SU-DHL-6 (cell line): Measurements from ENCODE around the gene ECD.

Experiments used
- EZH2phosphoT487 ChIP-seq: fragments of 200-600 bp; sonication (generic), shearing (Covaris generic); conservative IDR thresholded peaks from 2 replicates; pipeline ENCODE4 v1.6.1; 2018; ENCODE audit warnings: mild to moderate bottlenecking, antibody characterized with exemption, low read length, moderate library complexity, mixed read lengths
- TF ChIP-seq, protein P1 (sequence below): fragments of 200-600 bp; sonication (generic); IDR thresholded peaks from one replicate; pipeline ENCODE4 v1.5.1; 2017; ENCODE audit warnings: antibody characterized with exemption, mild to moderate bottlenecking, low read length, moderate library complexity; ENCODE audit not compliant: insufficient read depth, poor library complexity, severe bottlenecking

GRCh38 chr10:73186266-73186665 is 18.5 kb upstream of the ECD start:
- TF ChIP-seq, protein P1, sequence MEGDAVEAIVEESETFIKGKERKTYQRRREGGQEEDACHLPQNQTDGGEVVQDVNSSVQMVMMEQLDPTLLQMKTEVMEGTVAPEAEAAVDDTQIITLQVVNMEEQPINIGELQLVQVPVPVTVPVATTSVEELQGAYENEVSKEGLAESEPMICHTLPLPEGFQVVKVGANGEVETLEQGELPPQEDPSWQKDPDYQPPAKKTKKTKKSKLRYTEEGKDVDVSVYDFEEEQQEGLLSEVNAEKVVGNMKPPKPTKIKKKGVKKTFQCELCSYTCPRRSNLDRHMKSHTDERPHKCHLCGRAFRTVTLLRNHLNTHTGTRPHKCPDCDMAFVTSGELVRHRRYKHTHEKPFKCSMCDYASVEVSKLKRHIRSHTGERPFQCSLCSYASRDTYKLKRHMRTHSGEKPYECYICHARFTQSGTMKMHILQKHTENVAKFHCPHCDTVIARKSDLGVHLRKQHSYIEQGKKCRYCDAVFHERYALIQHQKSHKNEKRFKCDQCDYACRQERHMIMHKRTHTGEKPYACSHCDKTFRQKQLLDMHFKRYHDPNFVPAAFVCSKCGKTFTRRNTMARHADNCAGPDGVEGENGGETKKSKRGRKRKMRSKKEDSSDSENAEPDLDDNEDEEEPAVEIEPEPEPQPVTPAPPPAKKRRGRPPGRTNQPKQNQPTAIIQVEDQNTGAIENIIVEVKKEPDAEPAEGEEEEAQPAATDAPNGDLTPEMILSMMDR = no peak
- TF ChIP-seq EZH2phosphoT487 = no peak
